Activated CD8-positive, alpha-beta memory T cell treated with anti-CD3 and anti-CD28 coated beads, Interleukin-2, amount 50 U/mL, for 1 hour (primary cell): ENCODE measurements around the gene JMJD6.
A peak's percentile ranks its signal among the peaks of the same experiment; 100 is the strongest.
"Not testable (repeated sequence)": the region's sequence is repeated elsewhere in the genome, so short reads cannot be mapped to it uniquely, and the experiment has no call there.

Experiments used
- DNase-seq: peaks from one replicate; pipeline ENCODE4 v3.0.0-alpha.2; 2020; ENCODE audit errors: extremely low read depth

Gene JMJD6

DNA sequence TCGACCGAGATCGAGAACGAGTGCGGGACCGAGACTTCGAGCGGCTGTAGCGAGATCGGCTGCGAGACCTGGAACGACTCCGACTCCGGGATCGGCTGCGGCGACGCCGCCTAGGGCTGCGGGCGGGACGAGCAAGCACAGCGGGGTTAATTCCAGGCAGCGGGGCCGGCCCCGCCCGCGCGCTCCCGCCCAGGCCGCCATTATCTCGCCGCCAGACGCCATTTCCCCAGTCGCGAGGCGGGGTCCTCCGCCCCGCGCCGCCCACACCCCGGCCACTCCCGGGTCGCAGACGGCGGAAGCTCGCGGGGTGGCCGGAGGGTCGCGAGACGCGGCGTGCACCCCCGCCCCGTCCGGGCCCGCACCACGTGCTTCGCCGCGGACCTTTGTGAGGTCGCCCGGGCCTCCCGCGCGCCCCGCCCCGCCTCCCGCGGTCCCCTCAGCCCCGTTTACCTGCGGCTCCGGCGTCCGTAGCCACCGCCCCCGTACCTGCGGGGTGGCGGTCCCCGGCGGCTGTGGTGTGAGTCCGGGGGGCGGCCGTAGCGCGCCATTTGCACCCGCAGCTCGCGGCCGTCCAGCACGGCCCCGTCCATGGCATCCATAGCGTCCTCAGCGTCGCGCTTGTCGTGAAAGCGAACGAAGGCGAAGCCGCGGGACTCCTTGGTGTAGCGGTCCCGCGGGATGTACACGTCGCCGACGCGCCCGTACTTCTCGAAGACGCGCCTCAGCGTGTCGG is 10.1 kb upstream of the JMJD6 start:
- no peak for DNase-seq

DNA sequence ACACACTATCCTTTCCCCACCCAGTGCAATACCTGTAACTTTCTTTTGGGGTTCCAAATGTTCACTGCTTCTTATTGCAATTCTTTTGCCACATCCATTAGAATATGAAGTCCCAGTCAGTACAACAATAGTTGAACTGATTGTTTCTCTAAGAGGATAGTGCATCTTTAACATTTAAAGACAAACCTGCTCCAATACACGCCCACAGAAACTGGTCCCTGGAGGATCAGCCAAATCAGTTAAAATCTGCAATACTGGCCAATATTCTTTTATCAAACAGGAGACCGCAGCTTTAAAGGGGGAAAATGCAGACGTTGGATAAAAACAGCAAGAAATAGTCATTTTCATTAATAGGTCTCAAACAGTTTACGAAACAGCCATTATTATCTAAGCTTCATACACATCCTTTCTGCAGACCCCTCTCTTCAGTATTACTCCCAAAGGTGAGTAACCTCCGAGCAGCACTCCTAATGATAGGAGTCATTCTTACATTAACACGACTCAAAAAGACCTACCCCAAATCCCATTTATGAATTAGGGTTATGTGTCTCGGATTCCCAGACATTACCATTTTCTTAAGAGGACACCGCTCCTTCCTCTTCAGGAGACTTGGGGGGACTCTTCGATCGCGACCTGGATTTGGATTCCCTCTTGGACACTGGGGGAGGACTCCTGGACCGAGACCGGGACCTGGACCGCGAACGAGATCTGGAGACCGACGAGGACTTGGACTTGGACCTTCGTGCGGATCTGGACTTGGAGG is 9.4 kb upstream of the JMJD6 start:
- no peak for DNase-seq

DNA sequence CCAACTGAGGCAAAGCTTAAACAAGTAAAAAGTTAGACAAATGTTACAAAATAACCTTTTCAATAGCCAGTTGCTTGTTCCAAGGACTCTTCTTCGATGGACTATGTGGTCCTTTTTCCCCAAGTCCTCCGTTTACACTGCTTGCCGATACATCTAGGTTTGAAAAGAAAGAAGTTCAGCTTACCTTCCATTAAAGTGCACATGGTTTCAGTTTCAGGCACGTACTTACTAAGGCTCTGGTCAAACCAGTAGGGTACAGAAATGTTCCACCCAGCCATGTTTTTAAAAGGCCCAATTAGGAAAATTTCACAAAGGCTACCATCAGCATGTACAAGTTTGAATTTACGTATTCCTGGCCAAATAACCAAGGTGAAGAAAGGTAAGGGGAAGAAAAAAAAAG is 8.6 kb upstream of the JMJD6 start:
- DNase-seq, result no peak

GRCh38 chr17:76734080-76734840 is 7.9 kb upstream of the JMJD6 start:
- no peak for DNase-seq

GRCh38 chr17:76733618-76733957 is 7.2 kb upstream of the JMJD6 start:
- no peak for DNase-seq

DNA sequence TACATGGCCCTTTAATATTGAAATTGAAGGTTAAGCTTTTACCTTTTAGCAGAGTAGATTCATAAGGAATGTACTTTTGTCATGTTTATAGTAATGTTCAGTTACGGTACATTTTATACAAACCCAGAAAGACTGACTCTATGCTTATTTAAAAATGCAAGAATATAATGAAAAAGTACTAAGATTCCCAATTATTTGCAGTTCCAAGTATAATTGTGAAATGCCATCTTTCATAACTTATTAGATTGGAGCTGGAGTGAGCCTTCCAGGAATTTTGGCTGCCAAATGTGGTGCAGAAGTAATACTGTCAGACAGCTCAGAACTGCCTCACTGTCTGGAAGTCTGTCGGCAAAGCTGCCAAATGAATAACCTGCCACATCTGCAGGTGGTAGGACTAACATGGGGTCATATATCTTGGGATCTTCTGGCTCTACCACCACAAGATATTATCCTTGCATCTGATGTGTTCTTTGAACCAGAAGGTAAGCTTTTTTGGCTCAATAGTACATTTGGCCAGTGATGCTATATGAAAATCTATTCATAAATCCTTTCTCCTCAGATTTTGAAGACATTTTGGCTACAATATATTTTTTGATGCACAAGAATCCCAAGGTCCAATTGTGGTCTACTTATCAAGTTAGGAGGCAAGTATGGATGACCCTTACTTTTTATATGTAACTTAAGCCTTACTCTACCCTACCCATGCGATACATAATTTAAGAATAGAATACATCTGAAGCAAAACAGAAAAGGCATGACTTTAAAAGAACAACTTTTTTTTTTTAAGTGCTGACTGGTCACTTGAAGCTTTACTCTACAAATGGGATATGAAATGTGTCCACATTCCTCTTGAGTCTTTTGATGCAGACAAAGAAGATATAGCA is 6.6 kb upstream of the JMJD6 start:
- no peak for DNase-seq

DNA sequence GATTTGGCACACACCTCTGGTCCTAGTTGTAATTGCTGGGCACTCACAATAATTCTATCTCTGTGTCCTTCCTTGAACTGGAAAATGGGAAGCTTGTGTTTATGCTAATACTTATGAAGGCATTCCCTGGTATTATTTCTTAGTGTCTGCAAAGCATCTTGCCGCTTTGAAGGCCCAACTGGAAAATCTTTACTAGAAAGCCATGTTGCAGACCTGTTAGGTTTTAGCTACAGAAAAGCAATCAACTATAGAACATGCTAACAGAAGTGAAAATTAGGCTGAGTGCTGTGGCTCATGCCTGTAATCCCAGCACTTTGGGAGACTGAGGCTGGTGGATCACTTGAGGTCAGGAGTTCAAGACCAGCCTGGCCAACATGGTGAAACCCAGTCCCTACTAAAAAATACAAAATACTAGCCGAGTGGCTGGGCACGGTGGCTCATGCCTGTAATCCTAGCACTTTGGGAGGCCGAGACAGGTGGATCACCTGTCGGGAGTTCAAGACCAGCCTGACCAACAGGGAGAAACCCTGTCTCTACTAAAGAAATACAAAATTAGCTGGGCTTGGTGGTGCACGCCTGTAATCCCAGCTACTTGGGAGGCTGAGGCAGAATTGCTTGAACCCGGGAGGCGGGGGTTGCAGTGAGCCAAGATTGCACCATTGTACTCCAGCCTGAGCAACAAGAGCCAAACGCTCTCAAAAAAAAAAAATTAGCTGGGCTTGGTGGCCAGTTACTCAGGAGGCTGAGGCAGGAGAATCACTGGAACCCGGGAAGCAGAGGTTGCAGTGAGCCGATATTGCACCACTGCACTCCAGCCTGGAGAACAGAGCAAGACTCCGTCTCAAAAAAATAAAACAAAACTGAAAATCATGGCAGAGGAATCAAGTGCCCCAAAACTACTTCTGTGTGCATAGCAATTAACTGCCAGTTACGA is 5.7 kb upstream of the JMJD6 start:
- not testable (repeated sequence) for DNase-seq

- no peak for DNase-seq
These were observed 1.5 kb upstream of the JMJD6 start for GRCh38 chr17:76727745-76728456.

GRCh38 chr17:76726776-76727718 is 641 bp upstream of the JMJD6 start, which contains the start of gene METTL23:
Gene METTL23 (plus strand): TSS chr17:76726839. CDS start chr17:76729711, 2,872 bp downstream.
- no peak for DNase-seq

DNA sequence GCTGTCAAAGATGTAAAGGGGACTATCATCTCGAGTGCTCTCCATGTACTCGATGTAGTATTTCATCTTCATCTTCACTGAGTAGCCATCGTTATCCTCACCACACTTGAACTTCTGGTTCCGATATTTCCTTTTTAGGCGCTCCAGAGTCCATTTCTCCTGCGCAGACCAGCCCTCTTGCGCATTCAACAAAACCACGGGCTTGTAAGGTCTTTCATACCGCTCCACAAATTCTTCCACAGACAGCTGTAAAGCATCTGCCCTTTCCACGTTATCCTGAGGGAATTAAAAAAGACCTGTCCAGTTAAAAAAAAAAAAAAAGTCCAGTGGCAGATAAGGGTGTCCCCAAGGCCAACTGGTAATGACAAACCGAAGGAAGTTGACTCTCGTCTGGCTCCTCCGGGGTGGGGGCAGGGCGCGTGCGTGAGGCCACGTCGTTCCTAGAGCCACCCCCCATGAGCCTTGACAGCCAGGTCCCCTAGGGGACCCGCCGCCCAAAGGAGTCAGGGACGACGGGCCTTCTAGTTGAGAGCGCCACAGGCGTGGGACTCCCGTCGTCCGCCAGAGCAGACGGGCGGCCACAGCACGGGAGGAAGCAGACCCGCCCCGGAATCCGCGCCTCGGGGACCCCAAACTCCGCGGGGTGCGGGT is 701 bp downstream of the JMJD6 start:
- DNase-seq, result peak; percentile 32

DNA sequence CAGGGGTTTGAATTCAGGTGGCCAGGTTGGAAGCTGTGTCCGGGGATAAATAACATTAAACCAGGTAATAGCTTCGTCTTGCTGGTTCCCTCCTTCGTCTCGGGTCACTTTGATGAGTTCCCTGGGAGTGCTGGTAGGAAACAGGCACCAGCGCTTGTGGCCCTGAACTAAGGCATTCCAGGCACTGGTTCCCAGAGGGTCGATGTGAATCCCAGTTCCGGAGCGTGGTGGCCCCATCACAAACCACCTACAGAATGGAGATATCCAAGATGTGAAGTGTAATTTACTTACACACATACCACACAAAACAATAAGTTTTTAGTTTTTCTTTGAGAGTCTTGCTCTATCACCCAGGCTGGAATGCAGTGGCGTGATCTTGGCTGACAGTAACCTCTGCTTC is 2.6 kb downstream of the JMJD6 start:
- DNase-seq, result no peak

DNA sequence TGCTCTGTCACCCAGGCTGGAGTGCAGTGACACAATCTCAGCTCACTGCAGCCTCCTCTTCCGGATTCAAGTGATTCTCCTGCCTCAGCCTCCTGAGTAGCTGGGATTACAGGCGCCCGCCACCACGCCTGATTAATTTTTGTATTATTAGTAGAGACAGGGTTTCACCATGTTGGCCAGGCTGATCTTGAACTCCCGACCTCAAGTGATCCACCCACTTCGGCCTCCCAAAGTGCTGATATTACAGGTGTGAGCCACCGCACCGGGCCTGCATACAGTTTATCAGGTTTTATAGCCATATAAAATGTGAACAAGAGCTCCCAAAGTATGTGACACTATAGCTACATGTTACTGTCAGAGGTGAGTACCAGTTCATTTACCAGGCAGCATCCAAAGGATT is 3.4 kb downstream of the JMJD6 start:
- not testable (repeated sequence) for DNase-seq

DNA sequence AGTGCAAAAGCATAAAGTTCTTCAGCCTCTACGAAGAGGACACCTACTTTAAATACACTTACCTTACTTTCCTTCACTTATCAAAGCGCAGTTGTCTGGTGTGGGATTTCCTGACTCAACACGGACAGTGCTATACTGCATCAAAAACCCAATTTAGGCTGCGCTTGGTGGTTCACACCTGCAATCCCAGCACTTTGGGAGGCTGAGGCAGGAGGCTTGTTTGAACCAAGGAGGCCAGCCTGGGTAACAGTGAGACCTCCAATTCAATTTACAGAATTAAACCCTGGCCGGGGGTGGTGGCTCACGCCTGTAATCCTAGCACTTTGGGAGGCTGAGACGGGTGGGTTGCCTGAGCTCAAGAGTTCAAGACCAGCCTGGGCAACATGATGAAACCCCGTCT is 4.1 kb downstream of the JMJD6 start:
- no peak for DNase-seq

- no peak for DNase-seq
These were observed 4.9 kb downstream of the JMJD6 start for GRCh38 chr17:76721463-76721862.

DNA sequence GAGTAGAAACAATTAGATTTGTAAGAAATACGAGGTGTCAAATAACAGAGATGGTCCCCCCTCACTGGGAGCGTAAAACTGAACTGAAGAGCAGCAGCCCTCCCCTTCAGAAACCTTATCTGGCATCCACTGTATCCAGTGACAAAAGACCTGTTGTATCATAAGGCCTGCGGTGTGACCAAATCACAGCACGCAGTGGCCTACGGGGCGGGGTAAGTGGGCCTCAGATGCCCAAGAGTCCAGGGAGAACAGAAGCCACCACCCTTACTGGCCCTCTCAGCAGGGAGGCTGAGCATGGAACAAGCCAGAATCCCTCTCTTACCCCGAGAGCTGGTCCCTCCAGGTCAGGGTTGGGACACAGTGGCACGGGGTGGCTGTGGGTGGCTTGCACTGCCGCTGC is 5.5 kb downstream of the JMJD6 start:
- no peak for DNase-seq

GRCh38 chr17:76720211-76720610 is 6.2 kb downstream of the JMJD6 start:
- DNase-seq, result no peak

- DNase-seq, result no peak
These were observed 7.9 kb downstream of the JMJD6 start for GRCh38 chr17:76718516-76718915.

DNA sequence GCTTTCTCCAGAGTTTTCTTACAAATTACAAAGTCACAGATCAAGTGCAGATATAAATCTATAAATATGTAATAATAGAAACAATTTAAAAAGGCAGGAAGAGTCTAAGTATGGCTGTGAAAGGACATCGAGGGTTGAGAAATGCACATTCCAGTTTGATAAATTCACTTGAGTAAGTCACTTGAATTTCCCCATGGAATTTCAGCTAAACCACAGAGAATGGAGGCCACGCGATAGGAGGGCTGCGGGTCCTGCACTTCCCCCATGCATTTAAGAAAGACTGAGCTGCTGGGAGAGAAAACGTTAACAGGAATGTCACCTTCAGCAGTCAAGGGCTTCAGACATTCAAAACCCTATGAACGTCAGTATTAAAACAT is 9.6 kb downstream of the JMJD6 start:
- no peak for DNase-seq
